HS-27A (cell line): ENCODE measurements around the gene UCK1.

Source experiments
- DNase-seq: peaks from one replicate; pipeline ENCODE4 v3.0.0-alpha.2; 2012; ENCODE audit warnings: low read depth, missing footprints

The UCK1 gene

GRCh38 chr9:131476777-131477345 lies 54.2 kb downstream of the UCK1 start:
- DNase-seq: no peak

GRCh38 chr9:131475956-131476776 lies 54.9 kb downstream of the UCK1 start:
- no peak for DNase-seq

- DNase-seq: no peak
Measured at GRCh38 chr9:131475111-131475955, 55.7 kb downstream of the UCK1 start.

GRCh38 chr9:131474711-131475110 lies 56.4 kb downstream of the UCK1 start:
- no peak for DNase-seq

- DNase-seq: no peak
Measured at GRCh38 chr9:131473891-131474290, 57.2 kb downstream of the UCK1 start.
